ENCODE results near the gene GPD2.

DNA sequence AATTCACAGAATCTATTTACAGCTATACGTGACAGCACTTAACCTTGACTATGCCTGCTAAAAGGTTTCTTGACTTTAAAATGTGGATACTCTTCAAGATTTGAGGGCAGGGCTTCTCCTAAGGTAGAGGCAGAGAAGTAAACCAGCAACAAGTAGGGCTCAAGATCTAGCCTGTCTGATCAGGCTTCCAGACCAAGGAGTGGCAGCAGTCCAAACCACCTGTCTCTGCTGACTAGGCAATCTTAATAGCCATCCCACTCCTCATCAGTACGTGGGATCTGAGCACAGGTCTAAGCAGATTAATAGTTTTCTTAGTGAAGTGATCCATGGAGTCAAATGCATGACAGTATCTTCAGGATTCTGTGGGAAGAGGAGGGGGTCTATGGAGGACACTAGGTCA is 100.4 kb downstream of the GPD2 start:
- TF ChIP-seq, protein P1, sequence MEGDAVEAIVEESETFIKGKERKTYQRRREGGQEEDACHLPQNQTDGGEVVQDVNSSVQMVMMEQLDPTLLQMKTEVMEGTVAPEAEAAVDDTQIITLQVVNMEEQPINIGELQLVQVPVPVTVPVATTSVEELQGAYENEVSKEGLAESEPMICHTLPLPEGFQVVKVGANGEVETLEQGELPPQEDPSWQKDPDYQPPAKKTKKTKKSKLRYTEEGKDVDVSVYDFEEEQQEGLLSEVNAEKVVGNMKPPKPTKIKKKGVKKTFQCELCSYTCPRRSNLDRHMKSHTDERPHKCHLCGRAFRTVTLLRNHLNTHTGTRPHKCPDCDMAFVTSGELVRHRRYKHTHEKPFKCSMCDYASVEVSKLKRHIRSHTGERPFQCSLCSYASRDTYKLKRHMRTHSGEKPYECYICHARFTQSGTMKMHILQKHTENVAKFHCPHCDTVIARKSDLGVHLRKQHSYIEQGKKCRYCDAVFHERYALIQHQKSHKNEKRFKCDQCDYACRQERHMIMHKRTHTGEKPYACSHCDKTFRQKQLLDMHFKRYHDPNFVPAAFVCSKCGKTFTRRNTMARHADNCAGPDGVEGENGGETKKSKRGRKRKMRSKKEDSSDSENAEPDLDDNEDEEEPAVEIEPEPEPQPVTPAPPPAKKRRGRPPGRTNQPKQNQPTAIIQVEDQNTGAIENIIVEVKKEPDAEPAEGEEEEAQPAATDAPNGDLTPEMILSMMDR (IDR thresholded peaks at IDR 0.05 in 2 of 3, conservative IDR thresholded peaks at IDR 0.05 in 1 of 3; ENCODE audit: control insufficient read depth in 2 of 3, extremely low read depth in 1 of 3, insufficient read depth in 1 of 3, low read depth in 3 of 3, low read length in 3 of 3), result no peak
- no peak for TF ChIP-seq CHD2 (IDR thresholded peaks at IDR 0.05; ENCODE audit: borderline replicate concordance, low read depth, low read length)
- TF ChIP-seq POLR2AphosphoS5 (IDR thresholded peaks at IDR 0.05; ENCODE audit: low read length), result no peak
- no peak for TF ChIP-seq NFIC (IDR thresholded peaks at IDR 0.05; ENCODE audit: low read depth, low read length)
- TF ChIP-seq MTA3 (IDR thresholded peaks at IDR 0.05; ENCODE audit: borderline replicate concordance, low read length), result no peak
- TF ChIP-seq POLR2AphosphoS2 (IDR thresholded peaks at IDR 0.05; ENCODE audit: low read depth, low read length), result no peak

Data from GM12878 (cell line).